HG03571 (cell line): ENCODE data around the gene EEFSEC.

Source experiments
- ATAC-seq: cut with Tn5 transposase; IDR thresholded peaks from one replicate; pipeline ENCODE4 v1.9.1; 2021; ENCODE audit not compliant: unreplicated experiment

EEFSEC gene, protein sequence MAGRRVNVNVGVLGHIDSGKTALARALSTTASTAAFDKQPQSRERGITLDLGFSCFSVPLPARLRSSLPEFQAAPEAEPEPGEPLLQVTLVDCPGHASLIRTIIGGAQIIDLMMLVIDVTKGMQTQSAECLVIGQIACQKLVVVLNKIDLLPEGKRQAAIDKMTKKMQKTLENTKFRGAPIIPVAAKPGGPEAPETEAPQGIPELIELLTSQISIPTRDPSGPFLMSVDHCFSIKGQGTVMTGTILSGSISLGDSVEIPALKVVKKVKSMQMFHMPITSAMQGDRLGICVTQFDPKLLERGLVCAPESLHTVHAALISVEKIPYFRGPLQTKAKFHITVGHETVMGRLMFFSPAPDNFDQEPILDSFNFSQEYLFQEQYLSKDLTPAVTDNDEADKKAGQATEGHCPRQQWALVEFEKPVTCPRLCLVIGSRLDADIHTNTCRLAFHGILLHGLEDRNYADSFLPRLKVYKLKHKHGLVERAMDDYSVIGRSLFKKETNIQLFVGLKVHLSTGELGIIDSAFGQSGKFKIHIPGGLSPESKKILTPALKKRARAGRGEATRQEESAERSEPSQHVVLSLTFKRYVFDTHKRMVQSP

DNA sequence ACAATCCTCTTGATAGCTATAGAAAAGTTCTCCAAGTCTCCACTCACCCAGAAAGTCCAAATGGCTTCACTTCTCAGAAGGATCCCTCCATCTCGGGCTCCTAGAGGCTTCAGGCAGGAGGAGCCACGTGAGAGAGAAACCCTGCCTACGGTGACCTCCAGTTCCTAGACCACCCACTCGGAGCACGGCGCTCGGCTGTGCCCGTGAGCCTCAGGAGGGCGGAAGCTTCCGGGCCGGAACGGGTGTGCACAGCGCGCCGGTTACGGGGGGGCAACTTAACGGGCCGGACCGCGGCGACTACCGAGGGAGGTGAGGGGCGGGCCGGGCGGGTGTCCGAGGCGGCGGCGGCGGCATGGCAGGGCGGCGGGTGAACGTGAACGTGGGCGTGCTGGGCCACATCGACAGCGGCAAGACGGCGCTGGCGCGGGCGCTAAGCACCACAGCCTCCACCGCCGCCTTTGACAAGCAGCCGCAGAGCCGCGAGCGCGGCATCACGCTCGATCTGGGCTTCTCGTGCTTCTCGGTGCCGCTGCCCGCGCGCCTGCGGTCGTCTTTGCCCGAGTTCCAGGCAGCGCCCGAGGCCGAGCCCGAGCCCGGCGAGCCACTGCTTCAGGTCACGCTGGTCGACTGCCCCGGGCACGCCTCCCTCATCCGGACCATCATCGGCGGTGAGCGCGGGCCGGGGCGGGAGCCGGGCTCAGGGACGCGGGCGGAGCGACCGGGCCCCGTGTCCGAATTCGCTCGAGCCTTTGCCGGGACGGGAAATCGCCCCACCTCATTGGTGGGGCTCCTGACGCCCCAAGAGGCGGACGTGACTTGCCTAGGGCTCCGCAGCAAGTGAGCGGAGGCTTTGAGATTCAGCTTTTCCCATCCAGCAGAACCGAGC, at the start of gene EEFSEC:
Gene EEFSEC (plus strand): TSS at position 326 of the 886 bp plus-strand sequence. CDS start 27 bp downstream, at position 353.
- peak; percentile 86 for ATAC-seq

DNA sequence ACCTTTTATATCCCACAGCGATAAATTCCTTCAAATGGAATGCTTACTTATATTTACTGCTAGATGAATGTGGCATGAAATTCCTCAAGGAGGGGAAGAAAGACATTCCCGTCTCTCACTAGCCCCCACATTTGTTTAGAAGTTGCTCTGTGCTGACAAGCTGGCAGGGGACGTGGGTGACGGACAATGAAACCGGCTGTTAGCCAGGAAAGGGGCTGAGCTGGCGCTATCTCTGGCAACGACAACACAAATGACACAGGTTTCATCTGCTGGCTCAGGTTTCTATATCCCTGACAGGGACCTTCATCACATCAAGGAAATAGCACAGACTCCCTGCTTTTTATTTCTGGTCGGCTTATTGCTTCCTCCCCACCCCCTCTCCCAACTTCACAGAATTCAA, 45.4 kb upstream of the EEFSEC start:
- ATAC-seq, result no peak

DNA sequence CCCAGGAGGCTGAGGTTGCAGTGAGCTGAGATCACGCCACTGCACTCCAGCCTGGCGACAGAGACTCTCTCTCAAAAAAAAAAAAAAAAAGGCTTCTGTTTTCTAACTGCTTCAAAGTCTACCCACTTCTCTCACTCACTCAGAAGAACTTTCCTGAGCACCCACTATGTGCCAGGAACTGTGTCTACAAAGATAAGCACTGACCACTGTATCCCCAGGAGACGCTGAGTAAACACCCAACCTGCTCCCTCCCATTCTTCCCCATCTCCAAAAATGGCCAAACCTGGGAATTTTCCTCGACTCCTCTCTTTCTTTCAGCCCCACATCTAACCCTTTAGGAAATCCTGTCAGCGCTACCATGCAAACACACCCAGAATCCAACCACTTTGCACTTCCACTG, 42.1 kb upstream of the EEFSEC start:
- no peak for ATAC-seq

DNA sequence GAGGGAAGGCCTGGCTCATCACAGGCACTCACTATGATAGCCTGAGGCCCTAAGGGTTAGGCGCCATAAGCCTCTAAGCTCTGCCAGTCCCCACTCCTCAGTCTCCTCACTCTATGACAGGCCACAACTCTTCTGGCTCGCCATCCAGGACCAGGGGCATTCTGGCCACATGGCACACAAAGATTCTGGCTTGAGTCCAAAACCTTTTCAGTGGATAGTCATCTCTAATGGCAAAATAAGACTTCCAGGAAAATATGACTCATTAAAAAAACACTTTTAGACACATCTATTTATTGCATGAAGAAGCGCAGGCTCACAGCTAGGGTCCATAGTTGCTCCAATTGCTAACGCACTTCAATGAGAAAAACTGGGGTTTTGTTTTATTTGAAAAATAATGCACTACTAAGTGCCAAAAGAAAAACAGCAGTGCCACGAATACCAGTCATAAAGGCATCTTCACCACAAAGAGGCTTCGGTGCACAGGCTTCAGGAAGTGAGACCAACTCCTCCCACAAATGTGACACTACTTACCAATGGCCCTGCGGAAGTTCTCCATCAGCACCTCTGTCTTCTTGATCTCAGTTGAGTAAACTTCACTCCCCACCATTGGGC, 40.8 kb upstream of the EEFSEC start:
- ATAC-seq, result no peak

DNA sequence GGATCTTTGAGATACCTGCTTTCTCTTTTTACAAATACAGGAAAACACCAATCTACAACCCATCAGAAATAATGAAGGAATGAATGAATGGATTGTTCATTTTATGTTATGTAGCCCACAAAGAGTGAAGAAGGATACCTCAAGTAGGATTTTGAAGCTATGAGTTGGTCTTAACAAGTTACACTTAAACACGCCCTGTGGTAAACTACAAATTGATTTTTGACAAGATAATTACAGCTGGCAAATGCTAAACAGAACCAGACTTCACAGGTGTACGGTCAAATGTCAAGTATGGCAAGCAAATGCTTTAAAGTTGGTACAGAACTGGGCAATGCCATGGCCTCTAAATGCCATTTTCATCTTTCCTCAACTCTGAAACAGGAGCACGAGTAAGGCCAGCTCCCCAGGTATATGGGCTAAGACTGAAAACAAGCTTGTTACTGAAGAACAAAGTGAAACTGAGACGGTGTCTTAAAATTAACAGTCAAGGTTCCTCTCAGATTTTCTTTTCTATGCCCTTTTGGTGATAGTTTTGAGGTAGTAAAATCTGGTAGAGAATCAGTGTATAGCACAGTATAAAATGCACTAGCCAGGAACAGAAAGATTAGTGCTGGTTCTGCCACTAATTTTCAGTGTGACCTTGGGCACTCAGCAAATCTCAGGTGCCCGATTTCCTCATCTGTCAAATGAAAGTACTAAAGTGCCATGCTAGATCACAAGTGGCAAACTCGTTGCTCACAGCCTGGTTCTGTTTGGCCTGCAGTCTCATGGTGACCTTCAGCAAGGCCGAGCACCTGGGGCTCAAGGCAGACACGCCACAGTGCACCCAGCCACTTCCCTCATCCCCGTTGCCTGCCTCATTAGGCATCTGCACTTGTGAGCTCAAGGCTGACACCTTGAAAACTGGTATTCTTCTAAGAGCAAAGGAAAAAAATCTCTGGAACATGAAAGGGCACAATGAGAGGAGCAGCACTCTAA, 39.2 kb upstream of the EEFSEC start:
- ATAC-seq, result peak; percentile 72

DNA sequence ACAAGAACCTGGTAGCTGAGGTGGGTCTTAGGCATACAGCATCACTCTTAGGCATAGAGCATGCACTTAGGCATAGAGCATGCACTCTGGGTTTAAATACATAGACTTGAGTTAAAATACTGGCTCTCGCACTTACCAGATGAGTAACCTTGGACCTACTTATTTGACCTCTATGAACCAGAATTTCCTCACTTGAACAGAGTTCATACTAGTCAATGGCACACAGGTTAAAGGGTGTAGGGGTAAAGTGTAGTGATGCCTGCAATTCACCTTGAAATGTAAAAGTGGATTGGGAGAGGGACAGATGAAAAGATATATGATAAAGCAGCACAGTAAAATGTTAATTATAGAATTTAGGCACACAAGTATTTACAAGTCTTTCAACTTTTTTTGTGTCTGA, 31.3 kb upstream of the EEFSEC start:
- no peak for ATAC-seq

DNA sequence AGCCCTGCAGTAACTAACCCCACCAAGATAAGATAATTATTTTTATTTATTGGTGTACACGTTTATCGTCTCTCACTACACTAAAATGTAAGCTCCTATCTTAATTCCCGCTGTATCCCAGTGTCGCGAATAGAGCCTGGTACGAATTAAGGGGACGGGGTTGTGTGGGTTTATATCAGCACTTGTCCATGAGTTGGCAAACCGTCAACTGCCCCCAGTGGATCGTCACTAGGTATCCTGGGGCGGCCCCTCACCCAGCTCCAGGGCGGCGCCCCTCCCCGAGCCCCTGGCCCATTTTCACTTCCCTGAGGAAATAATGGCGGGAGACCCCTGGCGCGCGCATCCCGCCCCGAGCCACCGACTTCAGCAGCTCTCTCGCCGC, 30.1 kb upstream of the EEFSEC start:
- no peak for ATAC-seq

DNA sequence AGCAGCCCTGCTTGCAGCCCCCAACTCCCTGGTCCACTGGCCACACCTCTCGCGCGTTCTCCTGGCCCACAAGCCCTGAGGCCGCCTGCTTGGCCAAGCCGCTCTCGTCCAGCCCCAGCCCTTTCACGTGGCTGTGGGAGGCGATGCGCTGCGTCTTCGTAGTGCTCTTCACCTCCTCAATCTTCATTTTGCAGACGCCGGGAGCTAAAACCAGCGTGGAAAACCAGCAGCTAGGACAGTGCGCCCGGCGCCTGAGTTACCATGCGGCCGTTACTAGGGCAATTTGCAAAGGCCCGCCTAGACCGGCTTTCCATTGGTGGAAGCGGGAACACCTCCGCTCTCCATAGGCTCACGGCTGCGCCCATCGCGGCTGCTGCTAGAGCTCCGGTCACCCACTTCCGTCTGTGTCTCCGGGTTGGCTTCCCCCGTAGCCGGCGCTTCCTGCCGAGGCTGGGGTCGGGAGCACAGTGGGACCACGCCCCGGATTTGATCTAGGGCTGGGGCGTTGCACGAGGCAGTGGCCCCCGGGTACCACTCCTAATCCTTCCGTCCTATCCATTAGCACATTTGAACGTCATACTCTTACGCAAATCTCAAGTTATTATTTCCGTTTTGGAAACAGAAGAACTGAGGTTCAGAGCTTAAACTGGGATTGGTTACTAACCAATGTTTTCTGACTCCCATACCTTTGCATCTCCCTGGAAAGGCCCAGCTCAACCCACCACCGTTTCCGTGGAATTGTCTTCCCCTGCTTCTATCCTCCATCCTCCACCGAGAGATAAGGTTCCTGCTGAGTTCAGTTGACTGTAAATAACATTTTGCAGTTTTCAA, 29.5 kb upstream of the EEFSEC start, which contains the start of gene RUVBL1:
Gene RUVBL1 (minus strand): TSS at position 275 of the 831 bp plus-strand sequence. CDS start 88 bp downstream, at position 187.
- peak; percentile 97 for ATAC-seq

DNA sequence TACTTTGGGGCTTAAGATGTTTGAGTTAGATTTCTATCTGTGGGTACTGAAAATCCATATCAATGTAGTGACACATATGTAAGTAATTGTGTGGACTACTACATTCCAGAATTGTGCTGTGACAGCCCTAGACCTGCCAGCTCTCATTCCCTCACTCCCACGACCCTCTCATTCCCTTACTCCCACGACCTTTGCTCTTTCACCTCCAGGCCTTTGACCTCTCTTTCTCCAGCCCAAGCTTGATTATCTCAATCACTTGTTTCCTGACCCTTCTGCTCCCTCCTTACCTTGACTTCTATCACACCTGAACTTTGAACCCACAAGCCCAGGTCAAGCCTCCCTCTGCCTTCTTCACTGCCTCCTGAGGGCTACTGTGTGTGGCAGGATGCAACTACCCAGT, 26.0 kb upstream of the EEFSEC start:
- no peak for ATAC-seq

DNA sequence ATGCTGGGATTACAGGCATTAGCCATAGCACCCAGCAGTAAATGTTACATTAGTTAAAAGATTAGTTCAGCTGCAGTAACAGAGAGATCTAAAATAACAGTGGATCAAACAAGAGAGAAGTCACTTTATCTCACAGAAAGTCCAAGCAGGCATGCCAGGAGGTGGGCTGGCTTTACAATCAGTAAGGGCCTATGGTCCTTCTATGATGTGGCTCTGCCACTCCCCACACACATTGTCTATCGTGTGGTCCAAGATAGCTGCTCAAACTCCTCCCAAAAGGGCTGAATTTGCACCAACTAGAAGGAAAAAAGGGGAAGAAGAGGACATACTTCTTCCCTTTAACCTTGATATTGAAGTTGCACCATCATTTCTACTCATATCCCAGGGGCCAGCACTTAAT, 25.0 kb upstream of the EEFSEC start:
- no peak for ATAC-seq

DNA sequence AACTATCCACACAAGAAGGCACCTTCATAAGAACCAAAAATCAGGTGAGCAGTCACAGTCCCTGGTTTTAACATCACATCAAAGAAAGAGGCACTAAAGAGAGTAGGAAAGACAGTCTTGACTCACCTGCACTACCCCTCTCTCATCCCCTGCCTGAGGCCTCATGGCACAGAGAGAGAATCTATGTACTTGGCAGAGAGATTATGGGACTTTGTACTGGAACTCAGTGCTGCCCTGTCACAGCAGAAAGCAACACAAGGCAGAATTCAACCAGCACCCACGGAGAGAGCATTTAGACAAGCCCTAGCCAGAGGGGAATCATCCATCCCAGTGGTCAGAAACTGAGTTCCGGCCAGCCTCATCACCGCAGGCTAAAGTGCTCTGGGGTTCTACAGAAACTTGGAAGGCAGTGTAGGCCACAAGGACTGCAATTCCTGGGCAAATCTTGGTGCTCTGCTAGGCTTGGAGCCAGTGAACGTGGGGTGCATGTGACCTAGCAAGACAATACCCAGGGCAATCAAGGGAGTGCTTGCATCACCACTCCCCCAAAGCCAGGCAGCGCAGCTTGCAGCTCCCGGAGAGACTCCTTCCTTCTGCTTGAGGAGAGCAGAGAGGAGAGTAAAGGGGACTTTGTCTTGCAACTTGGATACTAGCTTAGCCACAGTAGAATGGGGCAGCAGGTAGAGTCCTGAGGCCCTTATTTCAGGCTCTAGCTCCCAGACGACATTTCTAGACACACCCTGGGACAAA, 21.2 kb upstream of the EEFSEC start:
- no peak for ATAC-seq

DNA sequence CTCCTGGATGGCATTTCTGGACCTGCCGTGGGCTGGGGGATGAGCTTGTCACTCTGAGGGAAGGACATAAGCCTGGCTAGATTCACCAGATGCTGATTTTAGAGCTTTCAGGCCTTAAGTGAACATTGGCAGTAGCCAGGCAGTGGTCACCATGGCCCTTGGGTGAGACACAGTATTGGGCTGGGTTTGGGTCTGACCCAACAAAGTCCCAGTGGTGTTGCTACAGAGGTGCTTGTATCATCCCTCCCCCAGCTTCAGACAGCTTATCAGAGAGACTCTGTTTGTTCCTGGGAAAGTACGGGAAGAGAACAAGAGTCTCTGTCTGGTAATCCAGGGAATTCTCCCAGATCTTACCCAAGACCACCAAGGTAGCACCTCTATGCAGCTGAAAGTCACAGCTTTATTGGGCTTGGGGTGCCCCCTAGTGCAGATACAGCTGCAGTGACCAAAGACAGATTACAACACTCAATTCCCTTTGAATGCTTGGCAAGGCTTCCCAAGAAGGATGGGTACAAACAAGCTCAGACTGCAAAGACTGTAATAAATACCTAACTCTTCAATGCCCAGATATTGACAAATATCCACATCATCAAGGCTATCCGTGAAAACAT, 19.9 kb upstream of the EEFSEC start:
- no peak for ATAC-seq

DNA sequence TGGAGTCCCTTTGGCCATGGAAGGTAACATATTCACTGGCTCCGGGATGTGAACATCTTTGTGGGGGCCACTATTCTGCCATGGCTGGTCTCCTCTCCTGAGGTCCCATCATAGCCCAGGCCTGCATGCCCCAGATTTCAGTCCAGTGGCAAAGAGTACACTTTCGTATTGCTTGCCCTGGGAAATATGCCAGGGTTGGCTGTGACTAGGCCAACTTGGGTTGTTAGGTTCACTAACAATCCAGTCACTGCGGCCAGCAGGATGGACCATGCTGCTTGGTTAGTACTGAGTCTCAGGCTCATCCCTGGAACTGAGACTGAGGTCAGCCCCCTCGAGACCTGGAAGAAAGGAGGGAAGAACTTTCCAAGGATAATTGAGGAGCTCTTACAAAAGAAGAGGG, 9.8 kb upstream of the EEFSEC start:
- no peak for ATAC-seq

DNA sequence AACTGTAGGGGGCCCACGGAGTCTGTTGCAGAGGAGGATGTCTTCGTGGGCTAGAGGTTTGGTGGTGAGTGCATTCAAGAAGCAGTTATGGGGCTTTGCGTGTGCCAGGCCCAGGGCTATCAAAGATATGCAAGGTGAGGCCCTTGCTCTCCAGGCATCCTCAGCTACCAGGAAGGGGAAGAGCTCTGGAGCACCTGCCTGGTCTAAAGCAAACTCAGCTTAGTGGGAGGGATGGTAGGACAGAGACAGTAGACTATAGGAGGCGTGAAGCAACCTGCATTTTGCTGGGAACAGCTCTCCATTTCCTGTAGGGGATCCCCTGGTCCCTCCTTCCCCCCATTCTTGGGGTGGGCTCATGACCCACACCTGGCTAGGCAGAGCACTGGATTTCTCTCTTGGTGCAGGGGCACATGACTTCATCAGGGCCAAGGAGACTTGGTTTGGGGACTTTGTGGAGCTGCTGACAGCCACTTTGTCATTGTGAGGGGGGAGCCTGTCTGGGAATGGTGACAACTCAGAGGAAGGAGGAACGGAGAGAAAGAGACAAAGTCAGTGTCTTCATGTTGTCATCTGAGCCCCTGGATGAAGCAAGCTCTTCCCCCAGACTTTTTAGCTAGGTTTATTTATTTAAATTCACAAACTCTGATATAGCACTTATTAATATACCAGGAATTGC, 8.6 kb upstream of the EEFSEC start:
- no peak for ATAC-seq

DNA sequence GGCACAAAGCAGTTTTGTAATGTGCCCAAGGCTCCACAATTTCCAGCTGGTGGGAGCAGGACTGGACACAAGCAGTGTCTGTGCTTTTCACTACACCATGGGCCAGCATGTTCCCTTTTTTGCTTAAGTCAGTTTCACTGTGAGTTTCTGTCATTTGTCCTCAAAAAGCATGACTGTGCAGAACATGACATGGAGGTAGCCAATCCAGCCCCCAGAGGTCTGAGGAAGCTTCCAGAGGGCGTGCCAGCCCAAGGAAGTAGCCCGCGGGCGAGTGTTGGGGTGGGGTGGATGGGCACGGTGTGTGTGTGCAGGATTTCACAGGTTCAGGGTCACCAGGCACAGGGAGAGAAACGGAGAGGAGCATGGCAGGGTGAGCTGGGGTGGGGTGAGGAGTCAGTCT, 8.0 kb upstream of the EEFSEC start:
- ATAC-seq, result no peak

DNA sequence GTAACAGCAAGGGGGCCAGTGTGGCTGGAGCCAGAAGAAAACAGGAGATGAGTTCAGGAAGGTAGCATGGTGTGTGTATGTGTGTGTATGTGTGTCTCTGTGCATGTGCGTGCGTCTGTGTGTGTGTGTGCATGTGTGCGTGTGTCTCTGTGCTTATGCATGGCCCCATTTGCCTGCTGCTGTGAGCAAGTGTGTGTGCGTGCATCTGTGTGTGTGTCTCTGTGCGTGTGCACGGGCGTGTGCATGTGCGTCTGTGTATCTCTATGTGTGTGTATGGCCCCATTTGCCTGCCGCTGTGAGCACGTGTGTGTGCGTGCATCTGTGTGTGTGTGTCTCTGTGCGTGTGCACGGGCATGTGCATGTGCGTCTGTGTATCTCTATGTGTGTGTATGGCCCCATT, 7.1 kb upstream of the EEFSEC start:
- no peak for ATAC-seq

DNA sequence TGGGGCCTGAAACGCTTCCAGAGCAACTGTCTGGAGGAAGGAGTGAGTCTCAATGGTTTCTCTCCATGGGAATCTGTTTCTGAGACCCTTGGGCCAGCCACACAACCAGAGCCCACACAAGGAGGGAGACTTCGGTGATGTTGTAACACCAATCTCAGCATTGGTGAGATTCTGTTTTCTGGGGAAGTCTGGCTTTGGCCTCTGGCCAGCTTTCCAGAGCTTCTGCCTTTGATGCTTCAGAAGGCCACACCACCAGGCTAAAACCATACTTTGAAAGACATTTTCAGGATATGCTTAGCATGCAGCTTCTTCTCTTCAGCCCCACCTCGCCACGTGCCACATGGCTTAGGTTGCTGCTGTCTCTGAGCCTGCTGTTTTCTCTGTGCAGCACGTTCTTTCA, 3.6 kb upstream of the EEFSEC start:
- no peak for ATAC-seq
